ENCODE data around the gene GALNT2.

GALNT2 gene

GRCh38 chr1:230050973-230051735 is 15.9 kb upstream of the GALNT2 start:
- no peak for DNase-seq (ENCODE audit: low read depth in 2 of 2)

DNA sequence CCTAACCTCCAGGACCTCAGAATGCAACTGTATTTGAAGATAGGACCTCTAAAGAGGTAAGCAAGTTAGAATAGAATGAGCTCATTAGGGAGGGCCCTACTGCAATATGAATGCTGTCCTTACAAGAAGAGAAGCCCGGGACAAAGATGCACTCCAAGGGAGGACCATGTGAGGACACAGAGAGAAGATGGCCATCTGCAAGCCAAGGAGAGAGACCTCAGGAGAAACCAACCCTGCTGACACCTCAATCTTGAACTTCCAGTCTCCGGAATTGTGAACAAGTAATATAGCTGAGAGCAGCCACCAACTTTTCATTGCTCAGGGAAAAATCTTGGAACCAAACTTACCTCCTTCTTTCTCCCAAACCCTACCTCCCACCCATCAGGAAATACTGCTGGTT is 15.0 kb upstream of the GALNT2 start:
- no peak for DNase-seq (ENCODE audit: low read depth in 2 of 2)

DNA sequence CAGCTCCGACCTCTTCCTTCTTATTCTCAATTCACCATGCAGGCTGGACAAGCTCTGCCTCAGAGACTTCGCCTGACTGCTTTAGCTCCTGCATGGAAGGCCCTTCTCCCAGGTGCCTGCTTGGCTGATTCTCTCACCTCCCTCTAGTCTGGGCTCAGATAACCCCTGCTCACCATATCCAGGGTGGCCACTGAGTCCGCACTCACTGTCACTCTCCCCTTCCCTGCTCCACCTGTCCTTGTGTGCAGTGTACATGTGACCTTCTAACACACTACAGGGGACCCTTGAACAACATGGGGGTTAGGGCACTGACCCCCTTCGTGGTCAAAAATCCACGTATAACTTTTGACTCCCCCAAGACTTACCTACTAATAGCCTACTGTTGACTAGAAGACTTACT is 14.4 kb upstream of the GALNT2 start:
- no peak for DNase-seq (ENCODE audit: low read depth in 2 of 2)

GRCh38 chr1:230054092-230054749 is 12.8 kb upstream of the GALNT2 start:
- no peak for DNase-seq (ENCODE audit: low read depth in 2 of 2)

DNA sequence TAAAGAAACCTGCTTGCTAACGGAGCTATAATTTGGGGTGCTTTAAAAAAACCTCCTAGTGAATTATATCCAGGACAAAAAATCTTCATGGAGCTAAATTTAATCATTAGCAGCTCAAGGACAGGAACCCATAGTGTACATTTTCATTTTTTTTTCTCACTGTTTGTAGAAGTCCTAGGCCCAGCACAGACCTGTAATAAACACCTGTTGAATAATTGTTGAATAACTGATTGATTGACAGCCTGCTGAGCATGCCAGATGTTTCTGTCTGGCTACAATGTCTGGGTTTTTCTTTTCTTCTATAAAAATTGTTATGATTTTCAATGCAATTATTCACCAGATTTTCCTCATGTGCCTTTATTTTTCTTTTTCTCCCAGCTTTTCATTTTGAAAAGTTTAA is 10.9 kb upstream of the GALNT2 start:
- no peak for DNase-seq (ENCODE audit: low read depth in 2 of 2)

GRCh38 chr1:230057100-230057499 is 9.9 kb upstream of the GALNT2 start:
- DNase-seq (ENCODE audit: low read depth in 2 of 2), result no peak

GRCh38 chr1:230057681-230058565 is 9.1 kb upstream of the GALNT2 start:
- no peak for DNase-seq (ENCODE audit: low read depth in 2 of 2)

- no peak for DNase-seq (ENCODE audit: low read depth in 2 of 2)
Measured at GRCh38 chr1:230058626-230059025, 8.4 kb upstream of the GALNT2 start.

- DNase-seq (ENCODE audit: low read depth in 2 of 2), result no peak
Measured at GRCh38 chr1:230061801-230062200, 5.2 kb upstream of the GALNT2 start.

DNA sequence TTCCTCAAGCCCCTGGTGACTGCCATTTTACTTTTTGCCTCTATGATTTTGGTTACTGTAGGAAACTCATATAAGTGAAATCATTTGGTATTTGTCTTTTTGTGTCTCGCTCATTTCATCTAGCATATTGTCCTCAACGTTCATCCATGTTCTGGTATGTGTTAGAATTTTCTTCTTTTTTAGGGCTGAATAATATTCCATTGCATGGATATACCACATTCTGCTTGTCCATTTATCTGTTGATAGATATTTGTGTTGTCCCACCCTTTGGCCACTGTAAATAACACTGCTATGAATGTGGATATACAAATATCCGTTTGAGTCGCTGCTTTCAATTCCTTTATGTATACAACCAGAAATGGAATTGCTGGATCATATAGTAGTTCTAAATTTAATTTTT is 4.5 kb upstream of the GALNT2 start:
- no peak for DNase-seq (ENCODE audit: low read depth in 2 of 2)

DNA sequence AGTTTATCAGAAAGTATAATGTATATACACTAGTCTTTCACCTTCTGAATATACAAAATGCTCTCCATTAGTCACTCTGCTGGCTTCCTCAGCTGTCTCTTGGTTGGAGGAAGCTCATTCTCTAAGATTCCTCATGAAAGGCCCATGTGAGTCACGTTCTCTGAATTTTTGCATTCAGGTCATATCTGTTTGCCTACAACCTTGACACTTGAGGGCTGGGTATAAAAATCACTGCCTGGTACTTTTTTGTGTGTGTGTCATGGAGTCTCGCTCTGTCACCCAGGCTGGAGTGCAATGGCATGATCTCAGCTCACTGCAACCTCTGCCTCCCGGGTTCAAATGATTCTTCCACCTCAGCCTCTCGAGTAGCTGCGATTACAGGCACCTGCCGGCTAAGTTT is 2.8 kb upstream of the GALNT2 start:
- DNase-seq (ENCODE audit: low read depth in 2 of 2), result no peak

DNA sequence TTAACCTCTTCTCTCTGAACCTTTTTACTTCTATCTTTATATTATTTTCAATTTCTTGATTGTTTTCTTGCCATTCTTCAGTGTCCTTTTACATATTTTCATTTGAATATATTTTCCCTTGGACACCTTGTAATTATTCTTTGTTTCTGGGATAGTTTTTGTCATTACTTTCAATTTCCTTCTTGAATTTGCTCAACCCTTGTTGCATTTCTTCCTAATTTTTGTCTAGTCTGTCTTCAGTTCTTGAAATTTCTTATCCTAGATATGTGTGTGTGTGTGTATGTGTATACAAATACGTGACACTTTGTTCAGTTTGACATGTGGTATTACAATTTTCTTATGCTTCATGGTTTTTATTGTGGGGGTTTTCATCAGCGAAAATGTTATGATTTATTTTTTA is 1.9 kb upstream of the GALNT2 start:
- DNase-seq (ENCODE audit: low read depth in 2 of 2), result no peak

DNA sequence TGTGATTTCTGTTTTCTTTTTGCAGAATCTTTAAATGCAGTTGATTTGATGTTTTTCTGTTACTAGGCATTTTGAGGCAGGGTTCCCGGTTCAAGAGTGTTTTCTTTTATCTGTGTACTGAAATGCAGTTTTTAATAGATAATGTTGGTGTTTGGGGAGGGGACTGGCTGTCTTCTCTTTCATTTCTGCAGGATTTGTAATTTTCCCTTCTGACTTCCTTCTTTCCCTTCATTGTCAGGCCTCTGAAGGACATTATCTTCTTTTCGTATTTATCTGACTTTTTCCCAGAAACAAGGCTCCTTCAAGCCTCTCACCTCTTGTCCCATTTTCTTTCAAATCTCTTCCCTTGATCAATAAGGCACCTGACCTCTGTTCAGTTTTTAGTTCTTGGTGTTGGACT is 1.5 kb upstream of the GALNT2 start:
- no peak for DNase-seq (ENCODE audit: low read depth in 2 of 2)

GRCh38 chr1:230066031-230066430 is 1.0 kb upstream of the GALNT2 start:
- DNase-seq (ENCODE audit: low read depth in 2 of 2), result no peak

GRCh38 chr1:230067419-230067870 is 407 bp downstream of the GALNT2 start:
- DNase-seq (ENCODE audit: low read depth in 2 of 2), result no peak

DNA sequence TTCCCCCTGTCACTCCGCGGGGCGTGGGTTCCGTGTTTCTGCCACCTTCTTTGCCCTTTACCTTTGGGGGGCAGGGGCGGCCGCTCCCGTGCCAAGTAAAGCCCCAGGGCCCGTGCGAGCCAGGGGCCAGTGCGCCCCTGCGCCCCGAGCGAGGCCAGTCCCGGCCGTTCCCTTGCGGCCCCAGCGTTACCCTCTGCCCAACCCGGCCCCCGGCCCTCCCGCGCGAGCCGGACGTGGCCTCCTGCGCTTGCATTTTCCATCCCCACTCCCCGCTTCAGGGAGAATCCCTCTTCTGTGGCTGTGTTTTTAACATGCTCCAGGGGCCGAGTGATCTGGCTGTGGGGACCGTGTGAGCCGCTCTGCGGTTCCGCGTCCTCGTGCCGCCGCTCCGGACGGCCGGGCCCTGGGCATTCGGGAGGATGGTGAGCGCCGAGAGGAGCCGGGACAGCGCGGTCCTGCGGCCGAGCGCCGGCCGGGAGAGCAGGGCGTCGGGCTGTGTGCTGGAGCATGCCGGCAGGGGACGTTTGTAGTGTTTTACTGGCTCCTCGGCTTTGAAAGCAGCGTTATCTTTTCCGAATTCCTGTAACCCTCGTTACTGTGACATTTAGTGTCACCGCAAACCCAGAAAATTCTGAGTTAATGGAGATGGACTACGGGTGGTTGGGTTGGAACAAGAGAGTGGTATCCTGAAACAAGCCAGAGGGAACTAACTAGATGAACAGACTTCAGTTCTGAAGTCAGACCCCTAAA is 1.0 kb downstream of the GALNT2 start:
- DNase-seq (ENCODE audit: low read depth in 2 of 2), result no peak

DNA sequence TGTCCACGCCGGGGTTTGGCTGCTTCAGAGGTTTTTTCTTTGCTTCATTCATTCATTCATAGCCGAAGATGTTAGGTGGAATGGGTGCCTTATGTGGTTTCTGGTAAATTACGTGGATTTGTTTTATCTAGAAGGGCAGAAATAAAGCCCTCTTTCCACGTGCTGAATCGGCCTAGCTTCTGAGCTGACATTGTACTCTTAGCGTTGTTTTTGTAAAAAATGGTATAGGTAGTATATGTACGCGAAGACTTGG is 1.5 kb downstream of the GALNT2 start:
- no peak for DNase-seq (ENCODE audit: low read depth in 2 of 2)

DNA sequence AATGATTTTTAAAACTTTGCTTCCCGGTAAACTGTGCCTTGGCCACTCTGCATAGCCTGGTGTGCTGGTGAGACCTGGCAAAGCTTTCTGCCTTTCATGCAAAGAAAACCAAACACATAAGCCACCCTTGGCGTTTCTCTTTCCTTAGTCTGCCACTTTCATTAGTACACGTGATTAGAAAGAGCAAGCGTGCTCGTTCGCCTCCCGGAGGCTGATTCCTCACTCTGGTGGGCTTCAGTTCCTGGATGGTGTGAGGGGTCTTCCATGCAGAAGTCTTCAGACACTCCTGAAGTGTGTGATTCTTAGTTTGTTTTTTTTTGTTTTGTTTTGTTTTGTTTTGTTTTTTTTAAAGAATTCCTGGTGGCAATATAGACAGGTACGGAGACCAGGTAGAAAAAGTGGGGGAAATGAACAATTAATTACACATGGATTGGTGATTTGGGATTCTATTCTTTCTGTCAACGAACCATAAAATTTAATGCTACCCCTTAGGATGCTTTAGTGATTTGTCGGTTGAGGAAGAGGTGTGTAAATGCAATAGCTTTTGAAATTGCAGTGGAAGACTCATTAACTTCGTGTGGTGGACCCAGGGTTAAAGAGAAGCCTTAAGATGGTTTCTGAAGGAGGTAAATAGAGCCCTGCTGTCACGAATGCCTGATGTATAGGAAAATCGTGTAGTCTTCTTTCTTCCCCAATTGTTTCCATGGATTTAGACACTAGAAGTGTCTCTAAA is 2.1 kb downstream of the GALNT2 start:
- DNase-seq (ENCODE audit: low read depth in 2 of 2), result no peak

DNA sequence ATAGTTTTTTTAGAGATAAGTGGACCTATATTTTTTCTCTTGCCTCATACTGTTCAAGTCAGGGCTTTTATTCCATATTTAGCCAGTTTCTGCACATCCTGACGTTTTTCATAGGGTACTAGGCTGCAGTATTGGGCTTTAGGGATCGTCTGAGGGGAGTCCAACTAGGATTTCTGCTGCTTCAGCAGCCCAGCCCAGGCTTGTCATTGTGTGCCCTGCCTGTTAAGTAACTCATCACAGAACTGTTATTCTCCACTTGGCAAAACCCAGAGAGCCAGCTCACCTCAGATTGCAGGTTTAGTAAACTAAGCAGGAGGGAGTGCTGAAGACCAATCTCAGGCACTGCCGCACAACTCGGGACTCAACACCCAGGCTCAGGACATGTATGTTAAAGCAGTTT is 2.8 kb downstream of the GALNT2 start:
- no peak for DNase-seq (ENCODE audit: low read depth in 2 of 2)

GRCh38 chr1:230070321-230071208 is 3.5 kb downstream of the GALNT2 start:
- no peak for DNase-seq (ENCODE audit: low read depth in 2 of 2)

Measured in fibroblast of skin of left quadriceps (primary cell).